Activated CD4-positive, alpha-beta T cell treated with anti-CD3 and anti-CD28 coated beads, Interleukin-2, amount 50 U/mL, for 16 hours (primary cell): ENCODE measurements around the gene TUFT1.

Source experiments
- DNase-seq: peaks from one replicate; pipeline ENCODE4 v3.0.0-alpha.2; 2020

TUFT1 gene

GRCh38 chr1:151540021-151540981, at the start of gene TUFT1:
Gene TUFT1, plus strand, starts transcription at chr1:151540309. Its CDS starts 58 bp downstream, at chr1:151540367.
- DNase-seq: peak; percentile 92

GRCh38 chr1:151491641-151492040, 48.5 kb upstream of the TUFT1 start:
- no peak for DNase-seq

- no peak for DNase-seq
These were observed 48.0 kb upstream of the TUFT1 start for GRCh38 chr1:151492120-151492519.

GRCh38 chr1:151493042-151493441, 47.1 kb upstream of the TUFT1 start:
- DNase-seq: no peak

- DNase-seq: peak; percentile 41
These were observed 45.3 kb upstream of the TUFT1 start for GRCh38 chr1:151494741-151495281.

DNA sequence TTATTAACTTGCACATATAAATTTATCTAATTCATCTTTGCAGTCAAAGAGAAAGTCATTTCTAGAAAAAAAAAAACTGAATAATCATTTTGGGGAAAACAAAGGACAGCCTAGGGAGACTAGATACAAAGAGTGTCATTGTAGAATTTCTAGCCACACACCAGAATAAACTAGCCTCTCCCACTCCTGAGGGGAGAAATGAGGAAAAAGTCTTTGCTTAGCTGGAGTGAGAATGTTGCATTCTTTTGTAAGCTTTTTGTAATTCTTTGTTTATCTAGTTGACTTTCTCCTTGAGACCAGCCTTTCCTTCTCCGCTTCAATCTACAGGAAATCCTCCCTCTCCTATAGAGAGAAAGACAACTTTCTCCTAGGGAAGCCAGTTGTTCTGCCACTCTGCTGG, 44.8 kb upstream of the TUFT1 start:
- DNase-seq: no peak

DNA sequence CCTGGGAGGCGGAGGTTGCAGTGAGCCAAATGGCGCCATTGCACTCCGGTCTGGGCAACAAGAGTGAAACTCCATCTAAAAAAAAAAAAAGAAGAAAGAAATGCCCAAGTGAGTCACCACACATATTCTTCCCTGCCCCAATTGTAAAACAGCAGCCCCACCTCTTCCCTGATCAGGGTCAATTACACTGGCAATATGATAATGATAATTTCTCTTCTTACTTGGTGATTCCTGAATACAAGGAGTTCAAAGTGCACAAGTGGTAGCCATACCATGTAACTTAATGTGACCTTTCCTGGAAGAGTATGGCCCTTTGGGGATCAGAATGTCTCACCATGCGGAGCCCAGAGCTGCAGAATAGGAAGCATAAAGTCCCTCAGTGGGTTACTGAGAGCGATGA, 40.7 kb upstream of the TUFT1 start:
- no peak for DNase-seq

GRCh38 chr1:151499930-151500329, 40.2 kb upstream of the TUFT1 start:
- DNase-seq: no peak

DNA sequence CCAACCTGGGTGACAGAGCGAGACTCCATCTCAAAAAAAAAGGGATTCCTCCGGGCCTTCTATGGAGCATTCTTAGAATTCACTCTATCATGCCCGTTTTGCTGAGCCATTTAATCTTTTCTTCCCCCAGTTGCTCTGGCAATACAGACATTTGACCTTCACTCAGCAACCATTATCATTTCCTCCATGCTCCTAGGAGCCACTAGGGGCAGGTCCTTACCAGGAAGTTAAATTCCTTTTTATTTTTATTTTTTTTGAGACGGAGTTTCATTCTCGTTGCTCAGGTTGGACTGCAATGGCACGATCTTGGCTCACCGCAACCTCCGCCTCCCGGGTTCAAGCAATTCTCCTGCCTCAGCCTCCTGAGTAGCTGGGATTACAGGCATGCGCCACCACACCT, 38.6 kb upstream of the TUFT1 start:
- no peak for DNase-seq

- no peak for DNase-seq
These were observed 37.9 kb upstream of the TUFT1 start for GRCh38 chr1:151502035-151502700.

DNA sequence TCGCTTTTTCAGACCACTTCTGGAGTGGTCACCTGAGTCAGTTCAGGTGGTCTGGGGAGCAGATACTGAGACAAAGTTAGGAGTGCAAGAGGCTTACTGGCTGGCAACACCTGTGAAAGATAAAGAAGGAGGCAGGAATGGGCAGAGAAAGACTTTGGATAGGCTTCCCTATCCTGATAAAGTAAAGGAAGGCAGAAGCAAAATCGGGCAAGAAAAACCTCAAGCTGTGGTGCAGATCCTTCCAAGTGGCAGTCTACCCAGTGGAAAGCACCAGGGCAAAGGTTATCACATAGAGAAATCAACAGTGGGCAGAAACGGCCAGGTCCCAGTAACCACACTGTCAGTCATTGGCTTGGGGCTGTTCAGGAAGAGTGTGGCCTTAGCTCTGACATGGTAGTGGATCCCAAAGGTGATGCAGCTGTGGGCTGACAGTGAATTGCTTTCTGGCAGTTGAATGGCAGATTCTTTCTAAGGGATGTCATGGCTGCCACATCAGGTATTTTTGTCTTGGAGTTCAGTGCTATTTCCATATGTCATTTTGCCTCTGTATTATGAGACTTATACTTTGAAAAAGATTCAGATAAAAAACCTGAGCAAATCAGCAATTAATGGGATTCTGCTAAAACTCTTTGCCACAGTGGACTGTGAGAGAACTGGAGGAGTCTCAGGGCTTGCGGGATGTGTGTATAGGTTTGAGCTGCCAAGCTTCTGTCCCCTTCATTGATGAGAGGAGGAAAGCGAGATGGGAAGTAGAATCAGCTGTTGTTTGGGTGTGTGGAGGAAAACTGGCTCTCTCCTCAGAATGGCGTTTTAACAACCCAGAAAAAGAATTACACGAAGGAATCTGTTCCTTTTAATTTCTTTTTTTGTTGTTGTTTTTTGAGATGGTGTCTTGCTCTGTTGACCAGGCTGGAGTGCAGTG, 37.0 kb upstream of the TUFT1 start:
- DNase-seq: no peak

DNA sequence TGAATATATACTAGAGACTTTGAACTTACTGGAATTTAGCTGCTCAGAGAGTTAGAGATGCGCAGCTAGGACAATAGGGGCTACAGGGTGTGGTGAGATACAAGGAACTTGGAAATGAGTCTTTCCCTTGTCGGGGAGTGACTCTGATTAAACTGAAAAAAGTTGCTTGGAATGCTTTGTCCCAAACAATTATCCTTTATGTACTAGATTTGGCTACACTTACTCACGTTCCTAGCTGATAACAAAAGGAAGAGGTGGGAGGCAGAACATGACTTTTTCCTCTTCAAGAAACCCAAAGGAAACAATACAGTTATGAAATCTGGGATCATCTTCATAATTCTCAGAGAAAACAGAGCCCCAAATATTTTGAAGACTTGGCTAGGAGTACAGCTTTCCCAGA, 35.9 kb upstream of the TUFT1 start:
- DNase-seq: no peak

GRCh38 chr1:151504759-151505158, 35.4 kb upstream of the TUFT1 start:
- no peak for DNase-seq

DNA sequence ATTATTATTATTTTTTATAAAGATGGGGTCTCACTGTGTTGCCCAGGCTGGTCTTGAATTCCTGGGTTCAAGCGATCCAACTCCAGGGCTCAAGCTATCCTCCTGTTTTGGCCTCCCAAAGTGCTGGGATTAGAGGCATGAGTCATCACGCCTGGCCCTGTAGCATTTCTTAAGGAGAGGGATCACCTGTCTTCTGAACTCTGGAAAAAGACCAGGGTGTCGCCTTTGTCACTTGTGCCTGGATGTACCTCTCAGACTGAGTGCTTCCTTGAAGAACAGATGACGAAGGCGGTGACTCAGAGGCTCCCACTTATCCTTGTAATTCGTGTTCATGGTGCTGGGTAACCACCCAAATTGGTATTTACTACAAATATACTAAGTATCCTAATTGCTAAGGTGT, 31.3 kb upstream of the TUFT1 start:
- DNase-seq: no peak

DNA sequence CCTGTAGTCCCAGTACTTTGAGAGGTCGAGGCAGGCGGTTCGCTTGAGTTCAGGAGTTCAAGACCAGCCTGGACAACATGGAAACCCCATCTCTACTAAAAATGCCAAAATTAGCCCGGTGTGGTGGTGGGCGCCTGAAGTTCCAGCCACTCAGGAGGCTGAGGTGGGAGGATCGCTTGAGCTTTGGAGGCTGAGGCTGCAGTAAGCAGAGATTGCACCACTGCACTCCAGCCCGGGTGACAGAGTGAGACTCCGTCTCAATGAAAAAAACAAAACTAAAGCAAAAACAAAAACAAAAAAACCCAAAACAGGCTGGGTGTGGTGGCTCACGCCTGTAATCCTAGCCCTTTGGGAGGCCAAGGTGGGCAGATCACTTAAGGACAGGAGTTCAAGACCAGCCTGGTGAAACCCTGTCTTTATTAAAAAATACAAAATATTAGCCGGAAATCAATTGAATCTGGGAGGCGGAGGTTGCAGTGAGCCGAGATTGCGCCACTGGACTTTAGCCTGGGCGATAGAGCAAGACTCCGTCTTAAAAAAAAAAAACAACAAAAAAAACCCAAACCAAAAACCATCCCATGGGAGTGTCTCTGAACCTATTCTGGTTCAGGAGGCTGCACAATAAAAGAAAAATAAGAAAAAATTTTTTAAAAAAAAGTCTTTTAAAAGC, 30.6 kb upstream of the TUFT1 start:
- DNase-seq: no peak

DNA sequence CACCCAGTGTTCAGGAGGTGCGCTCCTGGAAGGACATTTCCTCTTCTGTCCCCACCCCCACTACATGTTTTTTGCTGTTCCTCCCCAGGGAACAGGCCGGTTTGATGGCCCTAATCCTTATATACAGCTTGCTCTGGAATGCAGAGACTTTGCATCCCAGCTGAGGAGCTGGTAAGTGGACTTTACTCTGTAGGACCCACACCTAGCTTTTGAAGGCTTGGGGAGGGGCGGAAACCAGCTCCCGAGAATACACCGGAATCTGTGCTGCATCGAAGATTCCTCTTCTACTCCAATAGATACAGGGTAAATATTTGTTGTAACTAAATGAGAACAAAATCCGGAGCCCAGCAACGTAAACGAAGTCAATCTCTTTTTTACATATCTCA, 30.1 kb upstream of the TUFT1 start:
- DNase-seq: no peak

DNA sequence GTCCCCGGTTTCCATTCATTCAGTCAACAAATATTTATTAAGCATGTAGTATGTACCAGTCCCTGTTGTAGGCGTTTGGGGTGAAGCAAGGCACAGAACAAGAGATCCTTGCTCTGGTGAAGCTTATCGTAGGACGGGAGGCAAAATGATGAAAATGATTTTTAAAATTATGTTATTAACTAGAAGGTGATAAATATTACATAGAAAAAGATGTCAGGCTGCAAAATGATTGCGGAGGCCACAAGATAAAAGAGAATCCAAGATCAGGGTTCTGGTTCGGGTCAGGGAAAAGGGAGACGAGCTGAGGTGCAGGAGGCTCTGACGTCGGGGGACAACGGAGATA, 29.5 kb upstream of the TUFT1 start:
- DNase-seq: no peak

- peak; percentile 86 for DNase-seq
These were observed 29.0 kb upstream of the TUFT1 start, which contains the start of gene CGN for GRCh38 chr1:151510957-151511635. Gene CGN, plus strand, starts transcription at chr1:151511387. Its CDS starts 7,133 bp downstream, at chr1:151518520.

DNA sequence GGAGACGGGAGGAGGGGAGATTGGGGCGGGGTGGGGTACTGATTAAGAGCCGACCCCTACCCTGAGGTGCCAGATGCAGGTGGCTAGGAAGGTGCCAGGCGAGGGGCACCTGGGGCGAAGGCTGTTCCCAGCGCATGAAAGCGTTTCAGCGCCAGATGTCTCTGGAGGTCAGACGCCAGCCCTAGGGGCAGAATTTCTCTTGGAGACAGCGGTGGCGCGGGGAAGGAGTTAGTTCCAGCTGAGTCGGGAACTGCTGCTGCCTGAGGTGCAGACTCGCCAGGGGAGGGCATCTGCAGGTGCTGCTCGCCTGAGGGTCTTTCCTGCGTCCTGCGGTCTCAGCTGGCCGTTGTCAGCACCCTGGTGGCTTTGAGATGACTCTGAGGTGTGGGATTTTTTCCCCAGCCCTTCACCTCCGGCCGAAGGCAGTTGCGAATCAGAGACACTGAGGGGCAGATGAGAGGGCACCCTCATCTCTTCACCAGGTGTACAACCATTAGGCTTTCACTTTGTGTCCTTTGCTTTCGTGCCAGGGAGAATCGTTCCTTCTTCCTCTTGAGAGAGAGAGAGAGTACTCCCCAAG, 28.4 kb upstream of the TUFT1 start:
- DNase-seq: peak; percentile 19

- DNase-seq: no peak
These were observed 27.8 kb upstream of the TUFT1 start for GRCh38 chr1:151512326-151512725.
